Measurements from ENCODE around the gene UGT8.

- TF ChIP-seq POU6F1 (CRISPR knock-in tag; IDR thresholded peaks at IDR 0.05; ENCODE audit: borderline replicate concordance, low read depth) (no peak), BACH2 (CRISPR knock-in tag; IDR thresholded peaks at IDR 0.05; ENCODE audit: borderline replicate concordance) (no peak), CSDC2 (CRISPR knock-in tag; IDR thresholded peaks at IDR 0.05) (no peak), ZFP3 (CRISPR knock-in tag; IDR thresholded peaks at IDR 0.05) (no peak), TOX (CRISPR knock-in tag; IDR thresholded peaks at IDR 0.05; ENCODE audit: borderline replicate concordance) (no peak), ZNF565 (CRISPR knock-in tag; conservative IDR thresholded peaks at IDR 0.05; ENCODE audit: low read depth) (no peak), RARB (CRISPR knock-in tag; IDR thresholded peaks at IDR 0.05) (no peak), PPARA (CRISPR knock-in tag; IDR thresholded peaks at IDR 0.05; ENCODE audit: borderline replicate concordance) (no peak), ZFP30 (CRISPR knock-in tag; IDR thresholded peaks at IDR 0.05) (no peak)
Observed at GRCh38 chr4:114558446-114559020, 40.1 kb upstream of the UGT8 start.

Measured in SK-N-SH treated with all-trans-retinoic acid at 6 μM for 48 hours (cell line).